IMR-90 (cell line): Measurements from ENCODE around the gene CLTA. TPM values are rescaled to one million over a fixed set of nuclear protein-coding genes. Genes with fewer than 3 reads are reported as not detected.
A peak's percentile ranks its signal among the peaks of the same experiment; 100 is the strongest.

Experiments
- ATAC-seq: fragments of 200-7000 bp; cut with Tn5 transposase; 2 replicates; pipeline ENCODE4 v1.9.1; 2020; ENCODE audit warnings: low read depth, mild to moderate bottlenecking, moderate library complexity
- BruUV-seq: library from RNA; stranded (reverse); fragments of 400-500 nt; replicated peaks from 2 replicates; lab custom pipeline; 2021; lab: Mats Ljungman, UMichigan
- CTCF ChIA-PET: fragments of 300-600 bp; formaldehyde crosslinking; extraction: SDS; loops from one replicate; lab custom pipeline; 2021; ENCODE audit warnings: antibody characterized with exemption; lab: Yijun Ruan, JAX
- POLR2A ChIA-PET: fragments of 300-600 bp; sonication (Branson Sonifier 250); formaldehyde crosslinking; loops from one replicate; lab custom pipeline; 2022; ENCODE audit warnings: antibody characterized with exemption; ENCODE audit not compliant: unreplicated experiment; lab: Charles Lee
- DNase-seq: peaks from one replicate; pipeline ENCODE4 v3.0.0; 2013
- H2AFZ ChIP-seq: replicated peaks from 2 replicates; pipeline ENCODE3; 2013; ENCODE audit warnings: low read length, mild to moderate bottlenecking; ENCODE audit not compliant: poor library complexity
- H2AK5ac ChIP-seq: 2 replicates; pipeline ENCODE4 v1.6.1; 2013; ENCODE audit warnings: low read depth, low read length, inconsistent platforms
- H2AK9ac ChIP-seq: replicated peaks from 2 replicates; pipeline ENCODE3; 2013; ENCODE audit warnings: mild to moderate bottlenecking, low read depth, low read length, moderate library complexity; ENCODE audit not compliant: poor library complexity
- H2BK120ac ChIP-seq: 2 replicates; pipeline ENCODE4 v1.6.1; 2013; ENCODE audit warnings: low read depth, low read length, inconsistent platforms
- H2BK15ac ChIP-seq: 3 replicates; pipeline ENCODE4 v1.6.1; 2013; ENCODE audit warnings: low read depth, low read length, inconsistent platforms
- H2BK20ac ChIP-seq: 2 replicates; pipeline ENCODE4 v1.6.1; 2013; ENCODE audit warnings: low read depth, mild to moderate bottlenecking, inconsistent platforms, low read length, moderate library complexity
- H2BK5ac ChIP-seq: 2 replicates; pipeline ENCODE4 v1.6.1; 2013; ENCODE audit warnings: mild to moderate bottlenecking, low read depth, low read length, inconsistent platforms; ENCODE audit not compliant: poor library complexity, severe bottlenecking
- H3K14ac ChIP-seq: replicated peaks from 2 replicates; pipeline ENCODE4 v1.6.1; 2013; ENCODE audit warnings: low read depth, low read length, inconsistent platforms
- H3K18ac ChIP-seq: 2 replicates; pipeline ENCODE4 v1.6.1; 2013; ENCODE audit warnings: low read depth, low read length, control low read depth
- H3K23ac ChIP-seq: 2 replicates; pipeline ENCODE4 v1.6.1; 2013; ENCODE audit warnings: low read depth, low read length, inconsistent platforms
- H3K27ac ChIP-seq: 2 replicates; pipeline ENCODE4 v1.5.1; 2013; ENCODE audit warnings: mild to moderate bottlenecking, control low read depth, low read length; ENCODE audit not compliant: insufficient read depth
- H3K27me3 ChIP-seq: 2 replicates; pipeline ENCODE4 v1.6.1; 2013; ENCODE audit warnings: low read length; ENCODE audit not compliant: control insufficient read depth, insufficient read depth
- H3K36me3 ChIP-seq: 2 replicates; pipeline ENCODE4 v1.6.1; 2013; ENCODE audit warnings: low read length, mixed read lengths; ENCODE audit not compliant: control insufficient read depth, insufficient read depth
- H3K4ac ChIP-seq: 2 replicates; pipeline ENCODE4 v1.6.1; 2013; ENCODE audit warnings: low read depth, low read length, inconsistent platforms
- H3K4me1 ChIP-seq: 2 replicates; pipeline ENCODE4 v1.6.1; 2013; ENCODE audit warnings: low read length, mixed read lengths; ENCODE audit not compliant: control insufficient read depth, insufficient read depth
- H3K4me2 ChIP-seq: 2 replicates; pipeline ENCODE4 v1.6.1; 2013; ENCODE audit warnings: low read depth, mild to moderate bottlenecking, control low read depth, low read length, moderate library complexity
- H3K4me3 ChIP-seq: 2 replicates; pipeline ENCODE4 v1.5.1; 2013; ENCODE audit warnings: low read depth, mild to moderate bottlenecking, control low read depth, low read length, moderate library complexity; ENCODE audit not compliant: insufficient read depth
- H3K56ac ChIP-seq: 2 replicates; pipeline ENCODE4 v1.6.1; 2013; ENCODE audit warnings: low read length, inconsistent platforms; ENCODE audit not compliant: insufficient read depth; ENCODE audit errors: extremely low read depth
- H3K79me1 ChIP-seq, 2 experiments: 2 replicates each; pipeline ENCODE4 v1.6.1; 2013; ENCODE audit warnings: low read length in 2 of 2, inconsistent platforms in 1 of 2, low read depth in 1 of 2
- H3K9ac ChIP-seq: 2 replicates; pipeline ENCODE4 v1.6.1; 2013; ENCODE audit warnings: low read depth, low read length, control low read depth
- H3K9me1 ChIP-seq: 2 replicates; pipeline ENCODE4 v1.6.1; 2013; ENCODE audit warnings: low read length, inconsistent platforms; ENCODE audit not compliant: insufficient read depth
- H3K9me3 ChIP-seq: 2 replicates; pipeline ENCODE4 v1.6.1; 2013; ENCODE audit warnings: low read length; ENCODE audit not compliant: control insufficient read depth, insufficient read depth
- H4K20me1 ChIP-seq: 2 replicates; pipeline ENCODE4 v1.6.1; 2013; ENCODE audit warnings: low read length, inconsistent platforms; ENCODE audit not compliant: insufficient read depth
- H4K5ac ChIP-seq: 2 replicates; pipeline ENCODE4 v1.6.1; 2013; ENCODE audit warnings: mild to moderate bottlenecking, low read depth, low read length, control low read depth
- H4K8ac ChIP-seq, 2 experiments: 2 replicates each; pipeline ENCODE4 v1.6.1; 2013; ENCODE audit warnings: low read depth in 2 of 2, low read length in 2 of 2, control low read depth in 1 of 2, inconsistent platforms in 1 of 2
- H4K91ac ChIP-seq: 2 replicates; pipeline ENCODE4 v1.6.1; 2013; ENCODE audit warnings: low read depth, low read length, inconsistent platforms; ENCODE audit not compliant: insufficient read depth
- CHD1 ChIP-seq: IDR thresholded peaks from 2 replicates; pipeline ENCODE4 v1.6.1; 2012; ENCODE audit warnings: low read depth, low read length, improper control_type of control experiment
- CTCF ChIP-seq: conservative IDR thresholded peaks from 2 replicates; pipeline ENCODE4 v1.5.1; 2012; ENCODE audit warnings: mild to moderate bottlenecking, low read depth, low read length, improper control_type of control experiment
- ELK1 ChIP-seq: fragments of 150-350 bp; IDR thresholded peaks from 2 replicates; pipeline ENCODE4 v1.6.1; 2016; ENCODE audit warnings: low read depth, mild to moderate bottlenecking, low read length, moderate library complexity, borderline replicate concordance
- MAFK ChIP-seq: IDR thresholded peaks from 2 replicates; pipeline ENCODE4 v1.6.1; 2012; ENCODE audit warnings: low read depth, low read length, improper control_type of control experiment
- MAZ ChIP-seq: IDR thresholded peaks from 2 replicates; pipeline ENCODE4 v1.6.1; 2012; ENCODE audit warnings: low read depth, mild to moderate bottlenecking, low read length, improper control_type of control experiment, moderate library complexity, borderline replicate concordance
- MXI1 ChIP-seq: IDR thresholded peaks from 2 replicates; pipeline ENCODE4 v1.6.1; 2012; ENCODE audit warnings: low read depth, mild to moderate bottlenecking, low read length, moderate library complexity, borderline replicate concordance
- POLR2A ChIP-seq: IDR thresholded peaks from 2 replicates; pipeline ENCODE4 v1.6.1; 2012; ENCODE audit warnings: mild to moderate bottlenecking, low read depth, low read length
- RAD21 ChIP-seq: IDR thresholded peaks from 2 replicates; pipeline ENCODE4 v1.6.1; 2012; ENCODE audit warnings: low read length, improper control_type of control experiment
- RFX5 ChIP-seq: IDR thresholded peaks from 2 replicates; pipeline ENCODE4 v1.8.0; 2012; ENCODE audit warnings: low read depth, mild to moderate bottlenecking, low read length, moderate library complexity
- SMC3 ChIP-seq: fragments of 150-350 bp; IDR thresholded peaks from 2 replicates; pipeline ENCODE4 v1.6.1; 2016; ENCODE audit warnings: low read depth, mild to moderate bottlenecking, antibody characterized with exemption, low read length, moderate library complexity
- USF2 ChIP-seq: fragments of 150-350 bp; IDR thresholded peaks from 2 replicates; pipeline ENCODE4 v1.6.1; 2017; ENCODE audit warnings: mild to moderate bottlenecking, antibody characterized with exemption, low read length, low read depth
- WGBS, 2 experiments: methylation state at CpG; one replicate each; pipeline versions ENCODE4 v1.1.5 to v1.1.7; 2013; ENCODE audit warnings: missing lambda C conversion rate in 2 of 2; ENCODE audit not compliant: insufficient read length in 1 of 2; ENCODE audit errors: extremely low coverage in 2 of 2; 5-methylcytosine and 5-hydroxymethylcytosine counted together
- dilution Hi-C: fragments of 300-500 bp; cut with HindIII; formaldehyde crosslinking; loops from one replicate; pipeline ENCODE4 v1.14.3; 2018; ENCODE audit warnings: low sequenced_read_pairs; ENCODE audit not compliant: unreplicated experiment
- in situ Hi-C: fragments of 300-500 bp; cut with MboI; formaldehyde crosslinking; loops from 3 replicates; pipeline ENCODE4 v1.14.3; 2019; ENCODE audit warnings: low sequenced_read_pairs, inconsistent platforms, mixed read lengths
- intact Hi-C: fragments of 100-400 bp; cut with micrococcal nuclease; formaldehyde crosslinking; loops from 2 replicates; pipeline ENCODE4 v1.10.0; 2022
- polyA plus RNA-seq, 3 experiments: library from polyadenylated mRNA; depleted of rRNA; stranded (reverse); fragments of >200 nt; gene quantifications; 2 replicates each; pipeline ENCODE4 v1.2.3, GENCODE V29; 2012; ENCODE audit warnings: low replicate concordance in 1 of 3
- total RNA-seq: library from RNA; depleted of rRNA; stranded (reverse); fragments of >200 nt; gene quantifications from 2 replicates; pipeline ENCODE4 v1.2.3, GENCODE V29; 2012

Gene CLTA
- total and polyA plus RNA-seq, 2 of the 4 experiments (the other 2 are of a cell fraction) = 133 to 246 TPM

GRCh38 chr9:36213989-36214388 is 23.3 kb downstream of the CLTA start:
- DNase-seq = no peak
- intact Hi-C loops (loop anchor here (5.0 kb wide), 1 partner anchor 113 kb away; no protein-coding TSS in a partner anchor), in situ Hi-C loops (no loop called here), dilution Hi-C loops (no loop called here)
- Histone ChIP-seq H2BK20ac (no peak overlapping the region), H3K18ac (no peak overlapping the region), H3K23ac (no peak overlapping the region), H4K5ac (no peak overlapping the region), H2AK5ac (no peak overlapping the region), H3K27me3 (no peaks in the 10 kb centered on the region), H4K20me1 (peaks cover 50% of the 10 kb centered on the region), H3K4me2 (no peak overlapping the region), H3K9me1 (peaks cover 29% of the 10 kb centered on the region), H2AK9ac (no peak overlapping the region), H3K79me1 (peaks cover 54 to 83% of the 10 kb centered on the region in 2 experiments), H2BK15ac (no peak overlapping the region), H3K14ac (no peak overlapping the region), H3K4ac (no peak overlapping the region), H2BK120ac (no peak overlapping the region), H3K9ac (no peak overlapping the region), H4K91ac (no peak overlapping the region), H2AFZ (no peak overlapping the region), H3K4me1 (peaks cover 10% of the 10 kb centered on the region), H3K9me3 (no peaks in the 10 kb centered on the region), H3K36me3 (peaks cover 61% of the 10 kb centered on the region), H3K4me3 (no peak overlapping the region), H3K56ac (no peak overlapping the region), H4K8ac (no peak overlapping the region), H3K27ac (peak overlapping the region; percentile 23; the same call in 1 of the 2 replicates), H2BK5ac (no peak overlapping the region)
- ATAC-seq = no peak
- ChIA-PET CTCF (no interaction called here), POLR2A (no interaction called here)
- WGBS, 2 experiments = no CpG with 5 or more reads among the region's 4 CpGs
- TF ChIP-seq CHD1 = no peak
- TF ChIP-seq SMC3 = no peak
- TF ChIP-seq RFX5 = no peak
- TF ChIP-seq MXI1 = no peak
- TF ChIP-seq USF2 = no peak
- no peak for TF ChIP-seq ELK1
- no peak for TF ChIP-seq CTCF
- no peak for TF ChIP-seq RAD21
- no peak for TF ChIP-seq MAFK
- TF ChIP-seq MAZ = no peak
- no peak for TF ChIP-seq POLR2A
- no TSS peak for BruUV-seq
